Sigmoid colon (tissue), 3 donors: ENCODE data around the gene PTPN7.

Experiments
- CTCF ChIP-seq, 4 experiments: fragments of 450-650 bp in 3 of 4; fragments of 200-600 bp in 1 of 4; IDR thresholded peaks; one replicate each; pipeline ENCODE4 v1.5.1; 2016 to 2019; ENCODE audit warnings: antibody characterized with exemption in 4 of 4, mild to moderate bottlenecking in 3 of 4, moderate library complexity in 2 of 4
- POLR2A ChIP-seq, 2 donors: fragments of 450-650 bp; IDR thresholded peaks; one replicate each; pipeline ENCODE4 v1.6.1; 2016; ENCODE audit warnings: antibody characterized with exemption in 2 of 2, mild to moderate bottlenecking in 2 of 2, moderate library complexity in 2 of 2

- TF ChIP-seq CTCF (IDR thresholded peaks at IDR 0.05) (no peak), POLR2A (IDR thresholded peaks at IDR 0.05) (no peak)
Measured at GRCh38 chr1:202121006-202121405, 39.4 kb downstream of the PTPN7 start.
